ENCODE results near the gene TNFRSF19.
A peak's percentile ranks its signal among the peaks of the same experiment; 100 is the strongest.
"Not testable (repeated sequence)": the region's sequence is repeated elsewhere in the genome, so short reads cannot be mapped to it uniquely, and the experiment has no call there.

The TNFRSF19 gene

GRCh38 chr13:23570099-23570920, at the start of gene TNFRSF19:
Gene TNFRSF19 (plus strand): TSS chr13:23570412. CDS start chr13:23590184, 19,772 bp downstream.
- peak; percentile 92 for DNase-seq (ENCODE audit: low read depth, low spot score)

- not testable (repeated sequence) for DNase-seq (ENCODE audit: low read depth, low spot score)
These were observed 40.3 kb upstream of the TNFRSF19 start for GRCh38 chr13:23529926-23530325.

GRCh38 chr13:23531446-23531845, 38.8 kb upstream of the TNFRSF19 start:
- no peak for DNase-seq (ENCODE audit: low read depth, low spot score)

- DNase-seq (ENCODE audit: low read depth, low spot score): no peak
These were observed 36.1 kb upstream of the TNFRSF19 start for GRCh38 chr13:23534090-23534489.

GRCh38 chr13:23541221-23541824, 28.9 kb upstream of the TNFRSF19 start:
- no peak for DNase-seq (ENCODE audit: low read depth, low spot score)

GRCh38 chr13:23544668-23545067, 25.5 kb upstream of the TNFRSF19 start:
- DNase-seq (ENCODE audit: low read depth, low spot score): no peak

- peak; percentile 69 for DNase-seq (ENCODE audit: low read depth, low spot score)
These were observed 23.1 kb upstream of the TNFRSF19 start for GRCh38 chr13:23547000-23547590.

GRCh38 chr13:23549724-23550123, 20.5 kb upstream of the TNFRSF19 start:
- no peak for DNase-seq (ENCODE audit: low read depth, low spot score)

- no peak for DNase-seq (ENCODE audit: low read depth, low spot score)
These were observed 20.0 kb upstream of the TNFRSF19 start for GRCh38 chr13:23550163-23550562.

- DNase-seq (ENCODE audit: low read depth, low spot score): no peak
These were observed 18.8 kb upstream of the TNFRSF19 start for GRCh38 chr13:23551213-23552008.

- DNase-seq (ENCODE audit: low read depth, low spot score): no peak
These were observed 18.0 kb upstream of the TNFRSF19 start for GRCh38 chr13:23552171-23552570.

GRCh38 chr13:23552661-23553060, 17.6 kb upstream of the TNFRSF19 start:
- no peak for DNase-seq (ENCODE audit: low read depth, low spot score)

GRCh38 chr13:23554000-23554399, 16.2 kb upstream of the TNFRSF19 start:
- DNase-seq (ENCODE audit: low read depth, low spot score): no peak

GRCh38 chr13:23557043-23557442, 13.2 kb upstream of the TNFRSF19 start:
- DNase-seq (ENCODE audit: low read depth, low spot score): no peak

GRCh38 chr13:23557733-23558132, 12.5 kb upstream of the TNFRSF19 start:
- DNase-seq (ENCODE audit: low read depth, low spot score): no peak

- peak; percentile 81 for DNase-seq (ENCODE audit: low read depth, low spot score)
These were observed 11.3 kb upstream of the TNFRSF19 start for GRCh38 chr13:23558675-23559536.

- no peak for DNase-seq (ENCODE audit: low read depth, low spot score)
These were observed 9.6 kb upstream of the TNFRSF19 start for GRCh38 chr13:23560571-23561089.

GRCh38 chr13:23561261-23561660, 9.0 kb upstream of the TNFRSF19 start:
- no peak for DNase-seq (ENCODE audit: low read depth, low spot score)

GRCh38 chr13:23563085-23563845, 6.9 kb upstream of the TNFRSF19 start:
- no peak for DNase-seq (ENCODE audit: low read depth, low spot score)

GRCh38 chr13:23567906-23568460, 2.2 kb upstream of the TNFRSF19 start:
- DNase-seq (ENCODE audit: low read depth, low spot score): no peak
